ENCODE measurements around the gene C15orf62. TPM values are rescaled to one million over a fixed set of nuclear protein-coding genes. Genes with fewer than 3 reads are reported as not detected.

Gene C15orf62
- total RNA-seq, 1 donor from 2014 or later = 0.30 TPM

DNA sequence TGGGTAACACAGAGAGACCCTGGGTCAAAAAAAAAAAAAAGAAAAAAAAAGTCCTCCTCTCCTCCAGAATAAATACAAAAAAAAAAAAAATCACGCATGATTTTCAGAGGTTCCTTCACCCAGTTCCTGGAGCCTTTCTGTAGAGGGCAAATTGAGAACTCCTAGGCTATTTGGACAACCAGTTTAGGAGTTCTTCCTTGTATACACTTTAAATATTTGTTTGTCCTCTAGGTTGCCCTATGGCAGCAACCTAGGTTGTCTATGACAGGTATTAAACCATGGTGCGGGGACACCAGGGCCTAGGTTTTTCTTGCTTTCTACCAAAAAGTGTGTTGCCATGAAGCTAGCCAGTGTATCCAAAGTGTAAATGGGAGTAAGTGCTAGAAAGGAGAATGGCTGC, 33.3 kb downstream of the C15orf62 start:
- intact Hi-C loops (cut with micrococcal nuclease) = no loop called here
- TF ChIP-seq, protein P1, sequence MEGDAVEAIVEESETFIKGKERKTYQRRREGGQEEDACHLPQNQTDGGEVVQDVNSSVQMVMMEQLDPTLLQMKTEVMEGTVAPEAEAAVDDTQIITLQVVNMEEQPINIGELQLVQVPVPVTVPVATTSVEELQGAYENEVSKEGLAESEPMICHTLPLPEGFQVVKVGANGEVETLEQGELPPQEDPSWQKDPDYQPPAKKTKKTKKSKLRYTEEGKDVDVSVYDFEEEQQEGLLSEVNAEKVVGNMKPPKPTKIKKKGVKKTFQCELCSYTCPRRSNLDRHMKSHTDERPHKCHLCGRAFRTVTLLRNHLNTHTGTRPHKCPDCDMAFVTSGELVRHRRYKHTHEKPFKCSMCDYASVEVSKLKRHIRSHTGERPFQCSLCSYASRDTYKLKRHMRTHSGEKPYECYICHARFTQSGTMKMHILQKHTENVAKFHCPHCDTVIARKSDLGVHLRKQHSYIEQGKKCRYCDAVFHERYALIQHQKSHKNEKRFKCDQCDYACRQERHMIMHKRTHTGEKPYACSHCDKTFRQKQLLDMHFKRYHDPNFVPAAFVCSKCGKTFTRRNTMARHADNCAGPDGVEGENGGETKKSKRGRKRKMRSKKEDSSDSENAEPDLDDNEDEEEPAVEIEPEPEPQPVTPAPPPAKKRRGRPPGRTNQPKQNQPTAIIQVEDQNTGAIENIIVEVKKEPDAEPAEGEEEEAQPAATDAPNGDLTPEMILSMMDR (IDR thresholded peaks at IDR 0.05; ENCODE audit: borderline replicate concordance) = no peak
- DNase-seq = no peak
- Histone ChIP-seq H3K27ac (replicated peaks) (no peak overlapping the region), H3K4me1 (peaks cover 51% of the 10 kb centered on the region), H3K4me3 (no peak overlapping the region), H3K36me3 (peaks cover 9% of the 10 kb centered on the region), H3K27me3 (ENCODE audit: low read depth) (no peaks in the 10 kb centered on the region), H3K9me3 (replicated peaks) (no peaks in the 10 kb centered on the region)

DNA sequence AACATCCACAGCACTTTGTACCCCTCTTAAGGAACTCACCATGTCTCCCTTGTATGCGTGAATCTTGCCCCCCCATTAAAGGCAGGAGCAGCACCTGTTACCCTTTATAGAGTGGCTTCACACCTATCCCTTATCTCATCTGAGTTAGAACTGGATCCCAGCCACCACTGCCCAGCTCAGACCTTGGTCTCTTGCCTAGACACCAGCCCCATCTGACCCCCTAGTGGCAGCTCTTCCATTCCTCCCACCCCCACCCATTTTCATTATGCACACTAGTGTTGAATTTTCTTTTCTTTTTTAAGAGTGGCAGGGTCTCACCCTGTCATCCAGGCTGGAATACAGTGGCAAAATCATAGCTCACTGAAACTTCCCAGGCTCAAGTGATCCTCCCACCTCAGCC, 33.9 kb downstream of the C15orf62 start:
- TF ChIP-seq, protein P1 (IDR thresholded peaks at IDR 0.05; ENCODE audit: borderline replicate concordance) = no peak
- Histone ChIP-seq H3K4me3 (no peak overlapping the region), H3K36me3 (peaks cover 9% of the 10 kb centered on the region), H3K9me3 (replicated peaks) (no peaks in the 10 kb centered on the region), H3K27me3 (ENCODE audit: low read depth) (no peaks in the 10 kb centered on the region), H3K27ac (replicated peaks) (no peak overlapping the region), H3K4me1 (peaks cover 57% of the 10 kb centered on the region)
- DNase-seq = no peak
- intact Hi-C loops (cut with micrococcal nuclease) = no loop called here

DNA sequence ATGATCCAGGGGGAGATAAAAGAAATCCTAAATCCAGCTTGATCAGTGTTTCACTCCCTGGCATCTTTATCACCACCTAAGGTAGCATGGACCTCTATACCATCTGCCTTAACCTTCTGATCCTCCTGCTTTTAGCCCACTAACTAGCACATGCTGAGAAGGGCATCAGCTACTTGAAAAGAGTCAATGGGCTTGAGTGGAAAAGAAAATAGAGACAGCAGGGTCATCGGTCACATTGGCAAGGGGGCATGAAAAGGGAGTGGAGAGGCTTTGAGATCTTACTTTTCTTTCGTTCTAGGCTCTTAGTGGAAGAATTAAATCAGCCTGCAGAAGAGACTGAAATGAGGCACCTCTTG, 36.9 kb downstream of the C15orf62 start:
- no peaks in the 10 kb centered on the region for H3K27me3 ChIP-seq (ENCODE audit: low read depth)
- intact Hi-C loops (cut with micrococcal nuclease) = no loop called here
- H3K9me3 ChIP-seq (replicated peaks) = no peaks in the 10 kb centered on the region
- DNase-seq = no peak
- TF ChIP-seq, protein P1 (IDR thresholded peaks at IDR 0.05; ENCODE audit: borderline replicate concordance) = no peak
- H3K4me3 ChIP-seq = peak overlapping the region; percentile 99
- peaks cover 61% of the 10 kb centered on the region for H3K4me1 ChIP-seq
- H3K36me3 ChIP-seq = peaks cover 21% of the 10 kb centered on the region
- peak overlapping the region; percentile 99 for H3K27ac ChIP-seq (replicated peaks)

DNA sequence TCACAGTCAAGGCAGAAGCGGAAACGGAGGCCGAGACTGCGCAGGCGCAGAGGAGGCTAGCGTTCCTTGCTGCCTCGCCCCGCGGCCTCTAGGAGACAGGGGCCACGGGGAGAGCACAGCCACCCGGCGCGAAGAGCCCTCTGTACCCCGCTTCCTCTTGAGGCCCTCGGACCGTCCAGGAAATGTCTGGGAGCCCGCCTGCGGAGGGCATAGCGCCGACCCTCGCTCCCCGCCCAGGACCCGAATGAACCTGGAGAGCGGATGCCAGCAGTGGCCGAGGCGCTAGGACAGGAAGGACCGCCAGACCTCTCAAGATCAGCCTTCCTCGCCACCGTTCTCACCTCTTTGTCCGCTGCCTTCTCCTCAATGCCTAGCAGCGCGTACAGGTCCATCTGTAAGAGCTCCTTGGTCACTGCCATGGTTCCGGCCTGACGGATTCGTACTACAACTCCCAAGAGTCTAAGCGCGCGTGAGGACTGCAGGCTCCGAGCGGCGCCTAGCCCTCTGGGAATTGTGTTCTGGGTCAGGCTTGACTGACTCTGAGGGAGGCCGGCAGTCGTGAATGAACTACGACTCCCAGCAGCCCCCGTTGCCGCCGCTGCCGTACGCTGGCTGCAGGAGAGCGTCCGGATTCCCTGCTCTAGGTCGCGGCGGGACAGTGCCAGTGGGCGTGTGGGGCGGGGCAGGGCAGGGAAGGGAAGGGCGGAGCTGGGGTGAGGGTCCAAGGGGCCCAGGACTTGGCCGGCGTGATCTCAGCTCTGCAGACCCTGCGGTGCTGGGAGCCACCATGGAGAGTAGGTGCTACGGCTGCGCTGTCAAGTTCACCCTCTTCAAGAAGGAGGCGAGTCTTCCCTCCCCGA, 37.5 kb downstream of the C15orf62 start, which contains the start of the genes DNAJC17 and ZFYVE19:
TSS of gene DNAJC17 (minus strand) at position 446 of the 860 bp plus-strand sequence. CDS start at position 419, 27 bp downstream.
TSS of gene ZFYVE19 (plus strand) at position 62 of the 860 bp plus-strand sequence. CDS start at position 563, 501 bp downstream.
- DNase-seq = peak; percentile 97
- intact Hi-C loops (cut with micrococcal nuclease) = no loop called here
- Histone ChIP-seq H3K27ac (replicated peaks) (peak within 1 kb of the TSS; percentile 99), H3K36me3 (peaks cover 26% of the 10 kb centered on the region), H3K27me3 (ENCODE audit: low read depth) (no peaks in the 10 kb centered on the region), H3K4me3 (peak within 1 kb of the TSS; percentile 99), H3K4me1 (peaks cover 55% of the 10 kb centered on the region), H3K9me3 (replicated peaks) (no peaks in the 10 kb centered on the region)
- TF ChIP-seq, protein P1 (IDR thresholded peaks at IDR 0.05; ENCODE audit: borderline replicate concordance) = peak; percentile 34

DNA sequence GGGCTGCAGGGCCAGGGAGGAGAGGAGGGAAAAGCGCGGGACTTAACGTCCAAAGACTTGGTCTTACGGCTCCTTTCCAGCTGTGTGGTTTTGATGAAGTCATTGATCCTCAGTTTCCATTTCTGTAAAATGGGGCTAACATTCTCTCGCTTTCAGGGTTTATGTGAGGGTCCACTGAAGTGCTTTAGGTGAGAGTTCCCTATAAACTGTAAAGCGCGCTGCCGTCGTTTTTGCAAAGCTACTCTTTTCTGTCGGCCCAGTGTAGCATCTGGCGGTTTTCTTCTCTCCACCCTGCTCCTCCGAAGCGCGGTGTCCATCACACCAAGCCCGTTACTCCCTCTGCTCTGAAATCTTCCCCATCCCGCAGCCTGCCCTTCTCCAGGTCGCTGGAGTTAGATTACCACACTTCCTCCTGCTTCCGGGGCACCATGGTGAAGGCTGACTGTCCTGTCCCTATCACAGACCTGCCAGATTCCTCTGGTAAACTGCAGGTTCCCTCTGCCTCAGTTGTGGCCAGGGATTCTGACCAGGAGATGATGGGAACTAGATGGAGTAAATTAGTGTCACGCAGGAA, 38.2 kb downstream of the C15orf62 start:
- no peaks in the 10 kb centered on the region for H3K27me3 ChIP-seq (ENCODE audit: low read depth)
- DNase-seq = no peak
- peaks cover 28% of the 10 kb centered on the region for H3K36me3 ChIP-seq
- H3K9me3 ChIP-seq (replicated peaks) = no peaks in the 10 kb centered on the region
- TF ChIP-seq, protein P1 (IDR thresholded peaks at IDR 0.05; ENCODE audit: borderline replicate concordance) = no peak
- intact Hi-C loops (cut with micrococcal nuclease) = no loop called here
- H3K4me1 ChIP-seq = peaks cover 49% of the 10 kb centered on the region
- H3K27ac ChIP-seq (replicated peaks) = peak overlapping the region; percentile 99
- H3K4me3 ChIP-seq = peak overlapping the region; percentile 99
